H7 (cell line): ENCODE measurements around the gene PPEF1. TPM values are rescaled to one million over a fixed set of nuclear protein-coding genes. Genes with fewer than 3 reads are reported as not detected.

Experiments
- DNase-seq: peaks from one replicate; pipeline ENCODE4 v3.0.0; 2012
- H3K27me3 ChIP-seq: 2 replicates; pipeline ENCODE4 v1.6.0; 2011; ENCODE audit warnings: mild to moderate bottlenecking, low read length; ENCODE audit not compliant: control insufficient read depth, insufficient read depth
- H3K36me3 ChIP-seq: replicated peaks from 2 replicates; pipeline ENCODE4 v1.5.1; 2011; ENCODE audit warnings: low read length; ENCODE audit not compliant: control insufficient read depth, insufficient read depth
- H3K4me3 ChIP-seq: 2 replicates; pipeline ENCODE4 v1.5.1; 2011; ENCODE audit warnings: low read depth, mild to moderate bottlenecking, control low read depth, low read length, moderate library complexity; ENCODE audit not compliant: insufficient read depth
- total RNA-seq: library from RNA; depleted of rRNA; stranded (reverse); fragments of >200 nt; shearing (Covaris generic); gene quantifications from 2 replicates; pipeline ENCODE4 v1.2.3, GENCODE V29; 2014

PPEF1 gene
- total RNA-seq, 1 experiment from 2014 or later: 0.10 TPM

DNA sequence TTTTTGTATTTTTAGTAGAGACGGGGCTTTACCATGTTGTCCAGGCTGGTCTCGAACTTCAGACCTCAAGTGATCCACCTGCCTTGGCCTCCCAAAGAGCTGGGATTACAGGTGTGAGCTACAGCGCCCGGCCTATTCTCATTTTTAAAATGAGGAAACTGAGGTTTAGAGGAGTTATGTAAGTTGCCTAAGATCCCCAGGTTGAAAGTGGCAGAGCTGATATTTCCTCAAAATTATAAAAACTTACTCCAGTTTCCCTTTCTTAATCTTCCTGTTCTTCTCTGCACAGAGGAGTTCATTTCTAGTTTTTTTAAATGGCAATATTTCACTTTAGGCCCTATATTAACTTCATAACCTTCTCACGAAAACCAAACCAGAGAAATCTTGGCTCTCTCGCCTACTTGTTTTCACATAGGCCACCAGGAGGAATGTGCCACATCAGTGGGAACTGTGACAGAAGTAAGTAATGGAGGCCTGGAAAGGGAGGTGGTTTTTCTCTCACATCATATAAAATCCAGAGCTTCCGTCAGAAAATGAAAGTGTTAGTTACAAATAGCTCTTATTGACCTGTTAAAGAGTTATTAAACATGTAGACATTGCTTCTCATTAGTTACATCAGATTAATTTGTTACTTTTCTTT is 19.5 kb upstream of the PPEF1 start:
- Histone ChIP-seq H3K4me3 (no peak overlapping the region), H3K36me3 (no peaks in the 10 kb centered on the region), H3K27me3 (no peaks in the 10 kb centered on the region)
- DNase-seq: no peak

DNA sequence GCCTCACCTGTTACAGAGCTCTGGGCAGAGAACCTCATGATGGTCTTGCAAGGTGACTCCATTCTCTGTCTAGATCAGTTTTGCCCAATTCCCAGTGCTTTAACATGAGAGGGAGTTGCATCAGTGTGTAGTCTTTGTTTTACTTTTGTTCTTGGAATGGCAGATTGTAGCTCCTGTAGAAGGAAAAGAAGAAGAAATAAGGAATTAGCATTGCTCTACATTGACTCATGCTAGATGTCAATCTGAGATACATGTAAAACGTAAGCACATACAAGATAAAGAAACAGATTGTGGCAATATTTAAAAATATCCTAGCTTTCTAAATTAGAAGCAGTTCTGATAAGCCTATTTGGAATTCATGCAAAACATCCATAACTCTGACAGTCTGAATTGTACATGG is 16.0 kb upstream of the PPEF1 start:
- Histone ChIP-seq H3K27me3 (no peaks in the 10 kb centered on the region), H3K4me3 (no peak overlapping the region), H3K36me3 (no peaks in the 10 kb centered on the region)
- no peak for DNase-seq

DNA sequence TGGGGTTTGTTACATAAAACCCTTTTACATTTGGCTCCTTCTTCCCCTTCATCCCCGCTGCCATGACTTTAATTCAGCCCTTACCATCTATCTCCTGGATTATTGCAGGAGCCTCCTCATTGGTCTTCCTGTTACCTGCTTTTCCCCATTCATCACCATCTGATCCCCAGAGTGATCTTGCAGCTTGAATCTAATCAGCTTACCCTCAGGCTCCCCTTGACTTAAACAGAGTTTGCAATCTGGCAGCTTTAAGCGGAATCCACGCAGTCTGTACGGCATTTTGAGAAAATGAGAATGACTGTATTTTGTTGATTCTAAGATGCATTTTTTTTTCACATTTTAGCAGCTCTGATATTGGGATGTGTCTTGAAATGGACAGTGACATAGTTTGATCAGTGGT is 14.9 kb upstream of the PPEF1 start:
- DNase-seq: no peak

DNA sequence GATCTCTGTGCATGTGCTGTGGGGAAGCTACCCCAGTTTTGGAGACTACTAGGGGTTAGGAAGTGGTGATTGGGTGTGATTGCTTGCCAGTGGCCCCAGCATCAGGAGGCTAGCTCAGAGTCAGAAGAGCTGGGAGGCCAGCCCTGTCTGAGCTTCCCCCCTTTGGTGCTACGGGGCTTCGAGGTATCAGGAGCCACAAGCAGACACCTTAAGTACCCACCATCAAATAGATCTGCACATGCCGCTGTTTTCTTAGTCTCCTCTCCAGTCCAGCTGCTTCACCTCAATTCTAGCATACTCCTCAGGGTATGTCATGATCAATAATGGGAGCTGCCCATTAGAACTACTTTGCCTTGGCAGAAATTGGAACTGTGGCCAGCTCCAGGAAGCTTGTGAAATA is 10.8 kb upstream of the PPEF1 start:
- DNase-seq: no peak
- H3K36me3 ChIP-seq: no peaks in the 10 kb centered on the region
- no peak overlapping the region for H3K4me3 ChIP-seq
- H3K27me3 ChIP-seq: no peaks in the 10 kb centered on the region

More for the DNA sequence above, 14.9 kb upstream of the PPEF1 start:
- no peaks in the 10 kb centered on the region for H3K27me3 ChIP-seq
- no peak overlapping the region for H3K4me3 ChIP-seq
- H3K36me3 ChIP-seq: no peaks in the 10 kb centered on the region

DNA sequence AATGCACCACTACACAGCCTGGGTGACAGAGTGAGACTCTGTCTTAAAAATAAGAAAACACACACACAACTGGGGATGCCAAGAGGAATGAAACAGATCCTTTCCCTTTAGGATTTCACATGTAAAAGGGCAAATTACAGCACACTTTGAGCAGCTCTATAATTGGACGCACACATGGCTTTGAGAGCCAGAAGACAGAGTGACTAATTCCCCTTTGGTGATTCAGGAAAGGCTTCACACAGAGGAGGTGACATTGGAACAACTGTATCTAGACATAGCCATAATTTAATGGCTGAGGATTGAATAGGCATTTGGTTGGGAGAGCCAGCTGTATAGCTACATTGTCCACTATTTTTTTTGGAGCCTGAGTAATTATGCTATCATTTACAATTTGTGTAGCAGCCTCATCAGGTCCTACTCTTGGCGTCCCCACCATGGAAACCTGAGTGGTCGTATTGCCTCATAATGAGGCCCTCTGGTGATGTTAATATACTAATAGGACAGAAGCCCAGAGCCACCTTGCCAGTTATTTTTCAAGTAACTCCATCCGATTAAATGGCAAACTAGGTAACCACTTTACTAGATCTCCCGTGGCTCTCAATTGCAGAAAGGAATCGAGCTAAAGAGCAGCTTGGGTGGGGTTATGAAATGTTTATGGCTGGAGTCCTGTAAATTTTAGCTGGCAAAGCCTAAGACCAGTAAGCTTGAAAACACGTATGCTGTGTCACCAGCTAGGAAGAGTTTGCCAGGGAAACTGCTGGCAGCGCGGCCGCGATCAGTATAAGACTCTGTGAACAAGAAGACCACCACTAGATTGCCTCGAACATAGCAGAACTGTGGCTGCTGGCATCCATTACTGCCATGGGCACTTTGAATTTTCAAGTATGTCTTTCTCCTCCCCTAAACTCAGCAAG is 8.5 kb upstream of the PPEF1 start:
- Histone ChIP-seq H3K36me3 (no peaks in the 10 kb centered on the region), H3K27me3 (no peaks in the 10 kb centered on the region), H3K4me3 (no peak overlapping the region)
- DNase-seq: no peak

DNA sequence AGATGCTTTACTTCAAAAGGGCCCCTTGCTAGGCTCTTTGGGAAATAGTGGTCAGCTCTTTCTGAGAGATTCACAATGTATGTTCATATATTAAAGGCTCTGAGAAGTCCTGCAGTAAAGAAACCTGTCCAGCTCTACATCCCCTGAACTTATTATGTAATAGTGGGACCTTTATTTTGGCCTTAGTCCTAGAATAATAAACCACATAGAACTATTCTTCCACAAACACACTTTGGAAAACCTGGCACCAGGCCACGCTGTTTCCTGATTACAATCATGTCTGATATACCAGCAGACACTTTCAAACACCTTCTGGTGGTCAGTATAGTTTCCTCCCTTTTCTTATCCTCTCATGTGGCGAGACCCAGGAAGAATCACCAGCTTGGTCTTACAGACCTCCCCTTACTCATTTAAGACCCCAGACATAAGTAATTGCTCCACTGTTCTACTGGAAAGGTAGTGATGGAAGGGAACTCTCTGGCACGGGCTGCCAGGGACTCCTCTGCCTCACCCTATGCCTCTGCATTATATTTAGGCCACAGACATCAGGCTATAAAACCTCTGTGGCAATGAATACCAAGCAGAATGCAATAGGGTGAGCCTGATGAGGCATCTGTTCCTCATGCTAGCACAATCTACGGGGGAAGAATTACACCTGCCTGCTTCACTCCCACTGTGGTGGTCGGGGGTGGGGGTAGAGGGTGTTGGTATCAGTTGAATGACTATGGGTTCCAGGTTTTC is 5.7 kb upstream of the PPEF1 start:
- no peaks in the 10 kb centered on the region for H3K27me3 ChIP-seq
- no peak for DNase-seq
- no peak overlapping the region for H3K4me3 ChIP-seq
- H3K36me3 ChIP-seq: no peaks in the 10 kb centered on the region

DNA sequence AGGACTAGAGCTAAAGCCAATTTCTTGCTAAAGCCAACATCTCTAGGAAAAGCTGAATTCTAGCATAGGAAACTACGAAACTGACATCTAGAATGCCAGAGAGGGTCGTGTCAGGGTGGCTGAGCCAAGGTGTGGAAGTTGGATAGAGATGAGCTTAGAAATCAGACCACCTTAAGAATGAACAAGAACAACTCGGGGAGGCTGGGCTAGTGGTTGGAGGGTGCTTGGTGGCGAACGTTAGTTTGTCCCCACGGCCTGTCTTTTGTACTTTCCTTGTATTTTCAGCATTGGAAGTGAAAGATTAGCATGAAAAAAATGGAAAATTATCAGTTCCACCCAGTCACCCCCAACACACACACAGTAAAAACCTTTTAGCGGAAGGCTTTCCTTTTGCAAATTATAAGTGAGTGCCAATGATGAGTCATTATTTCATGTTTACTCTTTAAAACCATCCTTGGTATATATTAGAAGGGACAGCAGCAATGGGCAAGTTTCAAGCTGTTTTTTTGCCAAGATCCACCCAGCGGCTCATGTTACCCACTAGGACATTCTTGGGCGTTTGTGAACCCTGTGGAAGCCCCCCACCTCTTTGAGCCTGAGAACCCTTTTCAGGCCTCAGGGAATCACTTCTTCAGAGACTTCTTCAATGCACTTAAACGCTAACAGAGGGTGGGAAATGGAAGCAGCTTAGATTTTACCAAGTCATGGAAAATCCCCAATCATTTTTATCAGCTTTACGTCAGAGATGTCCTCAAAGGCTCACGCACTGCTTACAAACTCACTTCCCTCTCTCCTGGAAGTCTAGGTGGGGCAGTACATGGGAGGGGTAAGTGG is 4.9 kb upstream of the PPEF1 start:
- H3K36me3 ChIP-seq: no peaks in the 10 kb centered on the region
- H3K27me3 ChIP-seq: no peaks in the 10 kb centered on the region
- no peak overlapping the region for H3K4me3 ChIP-seq
- DNase-seq: no peak

DNA sequence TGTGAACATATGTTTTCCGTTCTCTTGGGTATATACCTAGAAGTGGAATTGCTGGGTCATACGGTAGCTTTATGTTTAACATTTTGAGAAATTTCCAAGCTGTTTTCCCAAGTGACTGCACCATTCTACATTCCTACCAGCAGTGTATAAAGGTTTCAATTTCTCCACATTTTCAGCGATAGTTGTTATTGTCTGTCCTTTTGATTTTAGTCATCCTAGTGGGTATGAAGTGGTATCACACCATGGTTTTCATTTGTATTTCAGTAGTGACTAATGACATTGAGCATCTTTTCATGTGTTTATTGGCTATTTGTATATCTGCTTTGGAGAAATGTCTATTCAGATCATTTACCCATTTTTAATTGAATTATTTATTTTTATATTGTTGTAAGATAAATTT is 2.4 kb downstream of the PPEF1 start:
- Histone ChIP-seq H3K36me3 (no peaks in the 10 kb centered on the region), H3K4me3 (no peak overlapping the region), H3K27me3 (no peaks in the 10 kb centered on the region)
- DNase-seq: no peak

DNA sequence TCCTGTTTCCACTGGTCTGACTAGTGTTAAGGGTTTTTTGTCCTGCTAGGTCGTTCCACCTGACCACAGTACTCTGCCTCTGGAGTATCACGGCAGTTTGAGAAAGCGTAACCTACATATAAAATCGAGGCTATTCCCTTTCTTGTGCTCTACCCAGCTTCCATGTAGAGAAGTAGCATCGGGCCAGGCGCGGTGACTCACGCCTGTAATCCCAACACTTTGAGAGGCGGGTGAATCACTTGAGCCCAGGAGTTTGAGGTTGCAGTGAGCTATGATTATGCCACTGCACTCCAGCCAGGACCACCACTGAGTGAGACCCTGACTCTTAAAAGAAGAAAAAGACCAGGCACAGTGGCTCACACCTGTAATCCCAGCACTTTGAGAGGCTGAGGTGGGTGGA is 7.5 kb downstream of the PPEF1 start:
- no peak for DNase-seq
- no peaks in the 10 kb centered on the region for H3K36me3 ChIP-seq
- no peaks in the 10 kb centered on the region for H3K27me3 ChIP-seq
- no peak overlapping the region for H3K4me3 ChIP-seq

DNA sequence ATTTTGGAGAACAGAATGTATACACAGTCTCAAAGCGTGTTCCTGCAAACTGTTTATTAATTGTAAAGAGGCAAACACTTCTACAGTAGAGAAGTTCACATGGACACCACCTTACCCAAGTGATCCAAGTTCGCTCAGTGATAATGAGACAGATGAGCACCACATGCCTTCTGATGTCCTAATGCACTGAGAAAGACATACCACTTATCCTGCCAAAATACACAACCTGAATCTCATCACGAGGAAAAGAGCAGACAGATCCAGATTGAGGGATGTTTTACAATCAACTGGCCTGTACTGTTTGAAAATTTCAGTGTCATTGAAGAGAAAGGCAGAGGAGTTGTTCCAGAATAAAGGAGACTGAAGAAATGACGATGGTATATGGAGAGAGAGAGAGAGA is 12.4 kb downstream of the PPEF1 start:
- Histone ChIP-seq H3K27me3 (no peaks in the 10 kb centered on the region), H3K36me3 (no peaks in the 10 kb centered on the region), H3K4me3 (no peak overlapping the region)
- no peak for DNase-seq

DNA sequence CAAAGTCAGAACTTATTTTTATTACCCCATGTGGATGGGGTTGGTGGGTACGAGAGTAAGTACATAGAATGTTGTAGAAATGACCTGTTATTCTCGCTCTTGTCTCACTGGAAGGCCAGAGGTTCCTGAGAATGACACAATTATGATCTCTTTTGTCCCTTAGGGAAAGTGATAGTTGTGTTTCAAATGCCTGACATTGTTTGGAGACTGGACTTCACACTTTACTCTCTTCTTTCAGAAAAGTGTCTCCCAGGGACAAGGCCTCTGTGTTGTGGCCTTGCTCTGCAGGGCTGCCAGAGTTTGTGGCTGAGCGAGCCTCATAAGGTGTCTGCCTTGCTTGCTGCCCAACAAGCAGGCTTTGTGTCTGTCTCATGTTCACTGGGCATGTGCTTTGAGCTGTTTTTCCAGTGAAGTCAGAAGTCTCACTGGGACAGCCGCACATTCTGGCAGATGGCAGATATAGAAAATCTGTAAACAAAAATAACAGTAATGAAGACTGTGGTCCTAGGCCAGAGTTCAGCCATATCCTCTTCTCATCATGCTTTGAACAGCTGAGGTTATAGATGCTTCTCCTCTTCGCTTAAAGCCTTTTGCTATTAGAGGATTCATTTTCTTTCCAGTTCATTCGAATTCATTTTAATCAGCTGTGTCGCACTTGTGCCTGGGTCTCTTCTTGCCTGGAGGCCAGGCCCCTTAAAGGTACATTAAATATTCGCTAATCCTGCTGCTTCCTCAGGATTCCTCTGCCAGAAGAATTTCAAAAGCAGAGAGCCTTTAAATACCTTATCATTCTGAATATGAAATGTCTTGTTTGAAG is 14.4 kb downstream of the PPEF1 start:
- Histone ChIP-seq H3K27me3 (no peaks in the 10 kb centered on the region), H3K36me3 (no peaks in the 10 kb centered on the region), H3K4me3 (no peak overlapping the region)
- DNase-seq: no peak

DNA sequence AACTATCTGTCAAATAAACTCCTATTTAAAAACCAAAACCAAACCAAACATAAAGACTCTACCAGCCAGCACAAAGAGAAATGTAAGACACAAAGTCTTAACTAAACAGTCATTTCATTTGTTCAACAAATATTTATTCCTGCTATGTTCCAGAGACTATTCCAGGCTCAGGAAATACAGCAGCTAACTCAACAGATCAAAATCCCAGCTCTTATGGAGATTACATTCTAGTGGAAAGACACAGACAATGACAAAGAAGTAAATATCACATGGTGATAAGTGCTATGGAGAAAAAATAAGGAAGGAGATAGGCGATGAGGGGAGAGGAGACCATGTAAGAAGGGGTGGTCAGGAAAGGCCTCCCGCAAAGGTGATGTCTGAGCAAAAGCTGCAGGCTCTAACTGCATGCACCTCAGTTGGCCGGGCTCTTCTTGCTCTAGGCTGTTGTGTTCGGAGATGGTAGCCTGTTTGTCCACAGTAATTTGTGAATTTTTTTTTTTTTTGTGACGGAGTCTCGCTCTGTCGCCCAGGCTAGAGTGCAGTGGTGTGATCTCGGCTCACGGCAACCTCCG is 15.1 kb downstream of the PPEF1 start:
- no peak for DNase-seq
- H3K27me3 ChIP-seq: no peaks in the 10 kb centered on the region
- H3K36me3 ChIP-seq: no peaks in the 10 kb centered on the region
- no peak overlapping the region for H3K4me3 ChIP-seq

DNA sequence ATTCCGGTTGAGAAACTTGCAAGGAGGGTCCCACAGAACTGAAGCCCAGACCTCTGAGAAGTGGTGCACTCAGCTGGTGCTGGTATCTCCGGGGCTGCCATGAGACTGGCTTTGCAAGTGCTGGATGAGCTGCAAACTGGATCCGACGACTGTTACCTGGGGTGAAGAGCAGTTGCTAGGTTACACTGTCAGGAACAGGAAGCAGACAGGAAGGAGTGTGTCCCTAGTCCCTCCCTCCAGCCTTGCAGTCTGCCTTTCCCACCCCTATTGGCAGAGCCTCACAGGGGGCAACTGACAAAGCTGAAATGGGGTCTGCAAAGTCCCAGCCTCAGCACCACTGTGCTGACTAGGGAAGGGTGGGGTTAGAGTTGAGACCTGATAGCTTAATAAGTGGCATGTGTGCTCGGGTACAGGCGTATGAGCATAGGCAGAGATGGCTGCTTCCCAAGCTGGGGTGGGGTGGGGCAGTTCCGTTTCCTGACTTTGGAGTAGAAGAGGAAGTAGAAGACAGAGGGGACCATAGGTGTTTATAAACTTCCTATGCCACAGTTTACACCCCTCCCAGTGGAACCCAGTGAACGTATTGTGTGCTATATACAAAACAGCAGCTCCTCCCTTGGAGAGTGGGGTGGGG is 18.0 kb downstream of the PPEF1 start:
- H3K4me3 ChIP-seq: no peak overlapping the region
- H3K27me3 ChIP-seq: no peaks in the 10 kb centered on the region
- DNase-seq: no peak
- H3K36me3 ChIP-seq: no peaks in the 10 kb centered on the region
